ENCODE data around the gene CFD.

The CFD gene
- long read RNA-seq, transcript CFD-201 (5 exons, 1,201 nt): major isoform, 15 of 19 reads
- long read RNA-seq, partial matches to known transcripts: 2 of 19 reads
- long read RNA-seq, other reads (novel, unspliced or antisense): 2 of 19 reads

GRCh38 chr19:858868-859843 lies at the start of gene CFD:
Gene CFD, plus strand, starts transcription at chr19:859664. Its CDS starts 26 bp downstream, at chr19:859690.
- DNase-seq (ENCODE audit: low read depth in 1 of 2, low spot score in 1 of 2): peak in 1 of 2 experiments; percentile 88
- peak; percentile 85 for TF ChIP-seq SPI1 (IDR thresholded peaks at IDR 0.05; ENCODE audit: borderline replicate concordance, low read depth)
- no peak for TF ChIP-seq GABPA (IDR thresholded peaks at IDR 0.05; ENCODE audit: low read depth)
- TF ChIP-seq POLR2AphosphoS5 (IDR thresholded peaks at IDR 0.05; ENCODE audit: low read depth): peak; percentile 98
- peak; percentile 51 for TF ChIP-seq REST (IDR thresholded peaks at IDR 0.05; ENCODE audit: insufficient replicate concordance, low read depth)
- no peak for TF ChIP-seq CTCF (IDR thresholded peaks at IDR 0.05; ENCODE audit: insufficient read depth, low read length)
- H3K27ac ChIP-seq (replicated peaks): peak within 1 kb of the TSS; percentile 44
- H3K27me3 ChIP-seq (ENCODE audit: insufficient read depth, poor library complexity, severe bottlenecking): no peaks in the 10 kb centered on the region
- H3K4me3 ChIP-seq (replicated peaks; ENCODE audit: insufficient read depth, low read length): peak within 1 kb of the TSS; percentile 60

GRCh38 chr19:810077-810855 lies 49.2 kb upstream of the CFD start:
- Histone ChIP-seq H3K27ac (replicated peaks) (peak overlapping the region; percentile 62), H3K27me3 (ENCODE audit: insufficient read depth, poor library complexity, severe bottlenecking) (no peaks in the 10 kb centered on the region), H3K4me3 (replicated peaks; ENCODE audit: insufficient read depth, low read length) (no peak overlapping the region)
- DNase-seq (ENCODE audit: low read depth in 1 of 2, low spot score in 1 of 2): peak in 1 of 2 experiments; percentile 60
- no peak for TF ChIP-seq GABPA (IDR thresholded peaks at IDR 0.05; ENCODE audit: low read depth)
- TF ChIP-seq CTCF (IDR thresholded peaks at IDR 0.05; ENCODE audit: insufficient read depth, low read length): no peak
- no peak for TF ChIP-seq POLR2AphosphoS5 (IDR thresholded peaks at IDR 0.05; ENCODE audit: low read depth)
- no peak for TF ChIP-seq SPI1 (IDR thresholded peaks at IDR 0.05; ENCODE audit: borderline replicate concordance, low read depth)
- TF ChIP-seq REST (IDR thresholded peaks at IDR 0.05; ENCODE audit: insufficient replicate concordance, low read depth): no peak

- no peak overlapping the region for H3K4me3 ChIP-seq (replicated peaks; ENCODE audit: insufficient read depth, low read length)
- peak overlapping the region; percentile 62 for H3K27ac ChIP-seq (replicated peaks)
- TF ChIP-seq POLR2AphosphoS5 (IDR thresholded peaks at IDR 0.05; ENCODE audit: low read depth) (peak; percentile 14; the same call in 1 of the 2 replicates), GABPA (IDR thresholded peaks at IDR 0.05; ENCODE audit: low read depth) (no peak)
- no peaks in the 10 kb centered on the region for H3K27me3 ChIP-seq (ENCODE audit: insufficient read depth, poor library complexity, severe bottlenecking)
- peak; percentile 41 to 63 for DNase-seq (ENCODE audit: low read depth in 1 of 2, low spot score in 1 of 2)
These were observed 48.5 kb upstream of the CFD start for GRCh38 chr19:810883-811489.
